ENCODE data around the gene TNFRSF14.

The TNFRSF14 gene

DNA sequence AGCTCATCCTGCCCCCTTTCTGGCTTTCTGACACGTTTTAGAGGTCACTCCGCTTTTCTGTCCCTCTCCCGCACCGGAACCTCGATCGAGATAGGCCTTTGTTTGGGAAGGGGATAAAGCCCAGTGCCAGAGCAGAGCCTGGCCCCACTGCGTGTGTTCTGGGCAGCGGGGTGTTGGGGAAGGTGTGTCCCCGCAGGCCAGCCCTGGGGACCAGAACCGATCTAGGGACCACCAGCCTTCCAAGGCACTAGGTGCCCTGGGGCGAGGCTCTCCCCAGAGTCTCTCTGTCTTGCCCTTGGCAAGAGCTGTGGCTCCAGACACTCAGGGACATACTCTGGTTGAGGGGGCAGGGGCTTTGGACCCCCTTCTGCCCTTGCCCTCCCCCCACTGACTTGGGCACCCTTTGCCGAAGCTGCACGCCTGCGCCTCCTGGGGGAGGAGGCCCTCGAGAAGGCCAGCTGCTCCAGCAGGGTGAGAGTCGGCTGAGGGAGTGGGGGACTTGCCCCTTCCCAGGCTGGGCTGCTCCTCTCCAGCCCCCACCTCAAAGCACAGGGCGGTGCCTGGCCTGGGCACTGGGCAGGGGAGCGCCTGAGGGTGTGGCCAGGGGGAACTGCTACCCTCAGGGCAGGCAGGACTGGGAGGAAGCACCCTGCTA lies 46.8 kb downstream of the TNFRSF14 start:
- H3K4me3 ChIP-seq (ENCODE audit: low read depth, low read length), result no peak overlapping the region
- no peak for DNase-seq (ENCODE audit: low read depth)
- TF ChIP-seq, protein P1, sequence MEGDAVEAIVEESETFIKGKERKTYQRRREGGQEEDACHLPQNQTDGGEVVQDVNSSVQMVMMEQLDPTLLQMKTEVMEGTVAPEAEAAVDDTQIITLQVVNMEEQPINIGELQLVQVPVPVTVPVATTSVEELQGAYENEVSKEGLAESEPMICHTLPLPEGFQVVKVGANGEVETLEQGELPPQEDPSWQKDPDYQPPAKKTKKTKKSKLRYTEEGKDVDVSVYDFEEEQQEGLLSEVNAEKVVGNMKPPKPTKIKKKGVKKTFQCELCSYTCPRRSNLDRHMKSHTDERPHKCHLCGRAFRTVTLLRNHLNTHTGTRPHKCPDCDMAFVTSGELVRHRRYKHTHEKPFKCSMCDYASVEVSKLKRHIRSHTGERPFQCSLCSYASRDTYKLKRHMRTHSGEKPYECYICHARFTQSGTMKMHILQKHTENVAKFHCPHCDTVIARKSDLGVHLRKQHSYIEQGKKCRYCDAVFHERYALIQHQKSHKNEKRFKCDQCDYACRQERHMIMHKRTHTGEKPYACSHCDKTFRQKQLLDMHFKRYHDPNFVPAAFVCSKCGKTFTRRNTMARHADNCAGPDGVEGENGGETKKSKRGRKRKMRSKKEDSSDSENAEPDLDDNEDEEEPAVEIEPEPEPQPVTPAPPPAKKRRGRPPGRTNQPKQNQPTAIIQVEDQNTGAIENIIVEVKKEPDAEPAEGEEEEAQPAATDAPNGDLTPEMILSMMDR (conservative IDR thresholded peaks at IDR 0.05; ENCODE audit: low read depth, low read length), result no peak

DNA sequence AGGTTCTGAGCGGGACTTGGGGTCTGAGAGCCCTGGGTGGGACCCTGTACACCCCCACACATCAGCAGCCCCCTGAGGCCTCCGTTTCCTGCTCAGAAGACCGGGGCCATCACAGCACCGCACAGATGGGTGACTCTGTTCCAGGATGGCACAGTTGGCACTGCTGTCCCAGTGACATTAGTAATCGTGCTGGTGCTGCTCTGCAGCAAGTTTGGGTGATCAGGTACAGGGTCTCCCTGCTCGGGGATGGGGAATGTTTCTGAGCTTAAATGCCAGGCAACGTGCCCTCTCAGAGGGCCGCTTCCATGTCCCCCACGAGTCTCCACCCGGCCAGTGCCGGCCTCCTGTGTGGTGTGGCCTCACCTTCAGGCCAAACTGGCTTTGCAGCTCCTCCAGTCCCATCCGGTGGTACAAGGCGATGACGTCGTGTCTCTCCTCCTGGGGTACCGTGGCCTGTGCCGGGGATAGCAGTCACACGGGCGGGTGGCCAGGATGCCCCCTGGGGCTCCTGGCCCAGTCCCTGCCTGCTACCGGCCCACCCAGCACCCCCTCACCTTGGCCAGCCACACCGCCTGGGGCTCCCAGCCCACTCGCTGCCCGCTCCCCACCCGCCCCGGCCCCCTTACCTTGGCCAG lies 47.5 kb downstream of the TNFRSF14 start:
- DNase-seq (ENCODE audit: low read depth), result no peak
- H3K4me3 ChIP-seq (ENCODE audit: low read depth, low read length), result no peak overlapping the region
- TF ChIP-seq, protein P1 (conservative IDR thresholded peaks at IDR 0.05; ENCODE audit: low read depth, low read length), result no peak

DNA sequence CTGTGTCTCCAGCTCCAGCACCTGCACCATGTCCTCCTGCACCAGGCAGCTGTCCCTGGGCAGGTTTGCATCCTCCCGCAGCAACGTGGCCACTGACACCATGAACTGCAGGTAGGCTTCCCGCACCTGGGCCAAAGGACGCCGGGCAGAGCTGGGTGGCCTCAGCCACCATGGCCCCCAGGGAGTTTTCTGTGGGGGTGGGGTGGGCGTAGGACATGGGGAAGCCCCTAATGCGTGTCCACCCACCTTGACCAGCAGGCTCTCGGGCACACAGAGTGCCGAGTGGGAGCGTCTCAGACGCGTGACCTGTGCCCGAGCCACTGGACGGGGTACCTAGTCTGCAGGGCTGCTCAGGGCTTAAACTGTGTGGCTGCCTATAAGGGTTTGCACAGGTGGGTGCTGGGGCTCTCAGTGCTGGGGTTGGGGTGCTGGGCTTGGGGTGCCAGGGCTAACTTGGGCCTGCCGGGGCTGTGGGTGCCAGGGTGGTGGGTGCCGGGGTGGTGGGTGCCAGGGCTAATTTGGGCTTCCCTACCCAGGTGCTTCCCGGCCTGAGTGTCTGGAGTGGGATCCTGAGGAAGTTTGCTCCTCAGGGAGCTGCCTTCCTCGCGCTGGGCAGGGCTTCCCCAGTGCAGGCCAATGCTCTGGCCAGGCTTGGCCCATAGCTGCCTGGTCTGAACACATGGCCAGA lies 48.1 kb downstream of the TNFRSF14 start:
- DNase-seq (ENCODE audit: low read depth), result no peak
- H3K4me3 ChIP-seq (ENCODE audit: low read depth, low read length), result no peak overlapping the region
- TF ChIP-seq, protein P1 (conservative IDR thresholded peaks at IDR 0.05; ENCODE audit: low read depth, low read length), result no peak

DNA sequence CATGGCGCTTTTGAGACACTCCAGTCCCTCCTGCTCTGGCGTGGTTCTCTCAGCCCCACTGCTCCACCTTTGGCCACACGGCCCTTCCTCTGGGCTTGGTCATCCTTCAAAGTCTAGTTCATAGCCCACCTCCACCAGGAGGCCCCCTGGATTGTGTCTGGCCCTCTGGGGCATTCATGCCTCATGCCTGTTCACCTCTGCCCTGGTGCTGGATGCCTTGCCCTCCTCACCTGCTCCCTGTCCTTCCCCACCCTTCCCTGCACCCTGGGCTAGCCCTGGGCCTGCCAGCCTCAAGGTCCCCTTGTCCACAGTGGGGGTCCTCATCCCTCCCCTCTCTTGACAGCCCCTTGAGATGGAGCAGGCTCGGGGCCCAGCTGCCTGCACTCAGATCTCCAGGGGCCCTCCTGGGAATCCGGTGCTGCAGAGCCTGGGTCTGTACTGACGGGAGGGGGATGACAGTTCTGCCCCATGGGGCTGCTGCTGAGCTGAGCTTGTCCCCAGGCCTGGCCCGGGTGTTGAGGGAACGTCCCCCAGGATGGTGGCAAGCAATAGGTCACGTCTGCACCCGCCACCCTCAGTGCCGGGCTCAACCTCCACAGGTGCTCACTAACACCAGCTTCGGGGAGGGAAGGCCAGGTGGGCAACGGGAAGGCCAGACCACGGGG lies 48.8 kb downstream of the TNFRSF14 start:
- H3K4me3 ChIP-seq (ENCODE audit: low read depth, low read length), result no peak overlapping the region
- TF ChIP-seq, protein P1 (conservative IDR thresholded peaks at IDR 0.05; ENCODE audit: low read depth, low read length), result no peak

DNA sequence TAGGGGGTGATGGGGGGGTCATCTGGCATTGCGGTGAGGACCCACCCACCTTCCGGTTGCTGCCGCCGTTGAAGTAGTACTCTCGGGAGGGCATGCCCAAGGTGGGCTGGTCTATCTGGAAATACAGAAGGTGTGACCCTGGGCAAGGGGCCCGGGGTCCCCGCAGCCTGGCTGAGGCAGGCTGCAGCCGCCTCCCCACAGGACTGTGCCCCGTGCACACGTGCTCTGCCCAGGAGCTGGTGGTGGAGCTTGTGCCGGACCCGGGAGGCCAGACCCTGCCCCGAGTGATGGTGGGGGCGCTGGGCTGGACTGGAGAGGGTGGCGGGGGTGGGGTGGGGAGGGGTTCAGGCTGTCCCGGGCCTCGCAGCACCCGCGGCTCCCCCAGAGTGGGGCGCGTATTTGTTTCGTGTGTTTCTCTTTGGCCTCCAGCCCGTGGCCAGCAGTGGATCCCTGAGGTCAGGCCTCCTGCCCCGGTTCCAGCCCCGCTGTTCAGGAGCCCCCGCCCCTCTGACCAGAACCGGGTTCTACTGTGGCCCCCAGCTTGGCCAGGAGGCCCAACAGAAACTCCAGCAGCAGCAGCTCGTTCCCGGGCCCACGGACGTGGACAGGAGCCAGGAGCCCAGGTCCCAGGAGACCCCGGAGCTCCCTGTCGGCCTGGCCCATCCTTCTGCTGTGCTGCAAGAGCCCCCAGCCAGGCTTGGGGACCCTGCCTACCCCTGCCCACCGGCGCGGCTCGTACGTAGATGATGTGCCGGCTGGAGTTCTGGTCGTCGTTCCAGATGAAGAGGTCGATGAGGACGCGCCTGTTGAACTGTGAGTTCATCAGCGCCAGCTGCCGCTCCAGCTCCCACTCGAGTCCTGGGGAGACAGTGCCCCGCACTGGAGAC lies 49.6 kb downstream of the TNFRSF14 start:
- TF ChIP-seq, protein P1 (conservative IDR thresholded peaks at IDR 0.05; ENCODE audit: low read depth, low read length), result no peak

More for the DNA sequence above, 48.8 kb downstream of the TNFRSF14 start:
- DNase-seq (ENCODE audit: low read depth), result no peak

DNA sequence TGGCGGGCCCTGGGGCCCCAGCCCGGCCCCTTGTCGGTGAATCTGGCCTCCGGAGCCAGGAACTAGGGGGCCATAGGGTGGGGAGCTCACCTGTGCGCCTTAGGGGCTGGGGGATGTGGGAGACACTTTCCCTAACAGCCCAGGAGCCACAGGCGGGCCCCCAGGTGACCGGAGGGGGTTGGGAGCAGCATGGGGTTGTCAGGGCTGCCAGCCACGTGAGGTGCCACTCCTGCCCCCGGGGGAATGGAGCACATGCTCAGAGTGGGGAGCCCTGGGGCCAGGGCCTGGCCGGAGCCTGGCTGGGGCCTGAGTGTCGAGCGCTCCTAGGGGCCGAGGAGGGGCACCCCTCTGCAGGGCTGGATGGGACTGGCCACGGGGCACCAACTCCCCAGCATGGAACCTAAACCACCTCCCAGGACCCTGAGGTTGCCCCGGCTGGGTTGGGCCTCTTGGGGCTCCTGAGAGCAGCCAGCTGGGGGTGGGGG lies 50.3 kb downstream of the TNFRSF14 start:
- H3K4me3 ChIP-seq (ENCODE audit: low read depth, low read length), result no peak overlapping the region
- TF ChIP-seq, protein P1 (conservative IDR thresholded peaks at IDR 0.05; ENCODE audit: low read depth, low read length), result no peak
- DNase-seq (ENCODE audit: low read depth), result no peak

More for the DNA sequence above, 49.6 kb downstream of the TNFRSF14 start:
- no peak overlapping the region for H3K4me3 ChIP-seq (ENCODE audit: low read depth, low read length)
- DNase-seq (ENCODE audit: low read depth), result no peak

Data from choroid plexus epithelial cell (primary cell).